Activated CD8-positive, alpha-beta T cell treated with anti-CD3 and anti-CD28 coated beads for 36 hours (primary cell): ENCODE data around the gene NDST4. TPM values are rescaled to one million over a fixed set of nuclear protein-coding genes. Genes with fewer than 3 reads are reported as not detected.
"Not testable (repeated sequence)": the region's sequence is repeated elsewhere in the genome, so short reads cannot be mapped to it uniquely, and the experiment has no call there.

Experiments
- ATAC-seq: fragments of 200-7000 bp; cut with Tn5 transposase; one replicate; pipeline ENCODE4 v1.10.0; 2021; ENCODE audit warnings: mild to moderate bottlenecking, moderate library complexity
- CTCF ChIA-PET: fragments of 350-600 bp; sonication (Branson Sonifier 250); formaldehyde crosslinking; loops from one replicate; lab custom pipeline; 2021; ENCODE audit warnings: antibody characterized with exemption; lab: Charles Lee
- POLR2A ChIA-PET: fragments of 350-600 bp; sonication (Branson Sonifier 250); formaldehyde crosslinking; loops from one replicate; lab custom pipeline; 2021; ENCODE audit warnings: antibody characterized with exemption; lab: Charles Lee
- DNase-seq: peaks from one replicate; pipeline ENCODE4 v3.0.0-alpha.2; 2020
- H3K27ac Mint-ChIP-seq: one replicate; pipeline ENCODE4 v1.8.0; 2021; ENCODE audit warnings: mild to moderate bottlenecking, mixed read lengths
- H3K27me3 Mint-ChIP-seq: one replicate; pipeline ENCODE4 v1.8.0; 2021; ENCODE audit warnings: mixed read lengths
- H3K36me3 Mint-ChIP-seq: one replicate; pipeline ENCODE4 v1.8.0; 2021; ENCODE audit warnings: low read depth, mixed read lengths
- H3K4me1 Mint-ChIP-seq: one replicate; pipeline ENCODE4 v1.8.0; 2021; ENCODE audit warnings: low read depth, mixed read lengths
- H3K4me3 Mint-ChIP-seq: one replicate; pipeline ENCODE4 v1.8.0; 2021; ENCODE audit warnings: mild to moderate bottlenecking, moderate library complexity, mixed read lengths
- H3K9me3 Mint-ChIP-seq: one replicate; pipeline ENCODE4 v1.8.0; 2021; ENCODE audit warnings: mixed read lengths
- CTCF ChIP-seq: fragments of 200-600 bp; IDR thresholded peaks from one replicate; pipeline ENCODE4 v1.8.0; 2022; ENCODE audit warnings: antibody characterized with exemption, mild to moderate bottlenecking
- intact Hi-C: fragments of 100-400 bp; cut with micrococcal nuclease; formaldehyde crosslinking; loops from one replicate; pipeline ENCODE4 v1.10.0; 2022
- total RNA-seq, 2 experiments: library from RNA; stranded (reverse); gene quantifications; one replicate each; pipeline ENCODE4 v1.2.3, GENCODE V29; 2021

Gene NDST4
- total RNA-seq, 2 experiments from 2014 or later, result not detected

- Mint-ChIP-seq H3K4me3 (no peak overlapping the region), H3K27me3 (no peaks in the 10 kb centered on the region), H3K36me3 (no peaks in the 10 kb centered on the region), H3K4me1 (no peaks in the 10 kb centered on the region), H3K9me3 (no peaks in the 10 kb centered on the region), H3K27ac (no peak overlapping the region)
- POLR2A ChIA-PET, result no interaction called here
- CTCF ChIA-PET, result no interaction called here
- intact Hi-C loops, result no loop called here
- TF ChIP-seq CTCF, result no peak
- no peak for DNase-seq
- no peak for ATAC-seq
Measured at GRCh38 chr4:114997576-114998247, 115.7 kb downstream of the NDST4 start.

- Mint-ChIP-seq H3K4me1 (no peaks in the 10 kb centered on the region), H3K9me3 (peaks cover 2% of the 10 kb centered on the region), H3K36me3 (no peaks in the 10 kb centered on the region), H3K4me3 (no peak overlapping the region), H3K27me3 (no peaks in the 10 kb centered on the region), H3K27ac (no peak overlapping the region)
- ChIA-PET POLR2A (no interaction called here), CTCF (no interaction called here)
- intact Hi-C loops, result no loop called here
- DNase-seq (no peak), ATAC-seq (no peak)
- no peak for TF ChIP-seq CTCF
Measured at GRCh38 chr4:114986133-114986532, 127.3 kb downstream of the NDST4 start.

GRCh38 chr4:114980932-114981708, 132.3 kb downstream of the NDST4 start:
- Mint-ChIP-seq H3K4me1 (no peaks in the 10 kb centered on the region), H3K36me3 (no peaks in the 10 kb centered on the region), H3K4me3 (no peak overlapping the region), H3K9me3 (no peaks in the 10 kb centered on the region), H3K27ac (no peak overlapping the region), H3K27me3 (no peaks in the 10 kb centered on the region)
- no peak for DNase-seq
- CTCF ChIA-PET, result no interaction called here
- no peak for TF ChIP-seq CTCF
- no peak for ATAC-seq
- intact Hi-C loops, result no loop called here
- POLR2A ChIA-PET, result no interaction called here

GRCh38 chr4:114980399-114980798, 133.0 kb downstream of the NDST4 start:
- H3K9me3 Mint-ChIP-seq, H3K4me1 Mint-ChIP-seq, ATAC-seq, H3K36me3 Mint-ChIP-seq, H3K27me3 Mint-ChIP-seq, H3K4me3 Mint-ChIP-seq, CTCF ChIA-PET, intact Hi-C loops, H3K27ac Mint-ChIP-seq, POLR2A ChIA-PET, DNase-seq: not testable (repeated sequence)

GRCh38 chr4:114976901-114977300, 136.5 kb downstream of the NDST4 start:
- ATAC-seq, result no peak
- H3K9me3 Mint-ChIP-seq, result no peaks in the 10 kb centered on the region
- no peak overlapping the region for H3K27ac Mint-ChIP-seq
- H3K27me3 Mint-ChIP-seq, result no peaks in the 10 kb centered on the region
- POLR2A ChIA-PET, result no interaction called here
- no peaks in the 10 kb centered on the region for H3K36me3 Mint-ChIP-seq
- intact Hi-C loops, result no loop called here
- no peak for TF ChIP-seq CTCF
- CTCF ChIA-PET, result no interaction called here
- no peak overlapping the region for H3K4me3 Mint-ChIP-seq
- no peak for DNase-seq
- H3K4me1 Mint-ChIP-seq, result no peaks in the 10 kb centered on the region
